Measurements from ENCODE around the gene MYH11.
"Not testable (repeated sequence)": the region's sequence is repeated elsewhere in the genome, so short reads cannot be mapped to it uniquely, and the experiment has no call there.

Gene MYH11

GRCh38 chr16:15682105-15682570, 174.7 kb downstream of the MYH11 start:
- Histone ChIP-seq H3K4me1 (ENCODE audit: control insufficient read depth, insufficient read depth, low read length) (peaks cover 3% of the 10 kb centered on the region), H3K27me3 (replicated peaks; ENCODE audit: control insufficient read depth, insufficient read depth, low read length) (no peaks in the 10 kb centered on the region), H3K4me3 (ENCODE audit: low read length) (peak overlapping the region; percentile 55), H3K9me3 (ENCODE audit: control insufficient read depth, low read length) (no peaks in the 10 kb centered on the region), H3K36me3 (ENCODE audit: control insufficient read depth, insufficient read depth, low read length, severe bottlenecking) (peaks cover 13% of the 10 kb centered on the region), H3K9ac (ENCODE audit: low read length) (no peak overlapping the region)
- peak; percentile 48 for DNase-seq (ENCODE audit: low read depth)

GRCh38 chr16:15677447-15677846, 179.4 kb downstream of the MYH11 start:
- no peak overlapping the region for H3K4me3 ChIP-seq (ENCODE audit: low read length)
- no peak overlapping the region for H3K9ac ChIP-seq (ENCODE audit: low read length)
- H3K4me1 ChIP-seq (ENCODE audit: control insufficient read depth, insufficient read depth, low read length): peaks cover 11% of the 10 kb centered on the region
- no peaks in the 10 kb centered on the region for H3K27me3 ChIP-seq (replicated peaks; ENCODE audit: control insufficient read depth, insufficient read depth, low read length)
- peaks cover 11% of the 10 kb centered on the region for H3K36me3 ChIP-seq (ENCODE audit: control insufficient read depth, insufficient read depth, low read length, severe bottlenecking)
- H3K9me3 ChIP-seq (ENCODE audit: control insufficient read depth, low read length): no peaks in the 10 kb centered on the region
- no peak for DNase-seq (ENCODE audit: low read depth)

- H3K9ac ChIP-seq (ENCODE audit: low read length): no peak overlapping the region
- H3K4me1 ChIP-seq (ENCODE audit: control insufficient read depth, insufficient read depth, low read length): peaks cover 11% of the 10 kb centered on the region
- H3K27me3 ChIP-seq (replicated peaks; ENCODE audit: control insufficient read depth, insufficient read depth, low read length): no peaks in the 10 kb centered on the region
- H3K4me3 ChIP-seq (ENCODE audit: low read length): no peak overlapping the region
- H3K36me3 ChIP-seq (ENCODE audit: control insufficient read depth, insufficient read depth, low read length, severe bottlenecking): peaks cover 11% of the 10 kb centered on the region
- DNase-seq (ENCODE audit: low read depth): no peak
- no peaks in the 10 kb centered on the region for H3K9me3 ChIP-seq (ENCODE audit: control insufficient read depth, low read length)
These were observed 180.3 kb downstream of the MYH11 start for GRCh38 chr16:15676506-15676905.

- no peaks in the 10 kb centered on the region for H3K27me3 ChIP-seq (replicated peaks; ENCODE audit: control insufficient read depth, insufficient read depth, low read length)
- H3K4me1 ChIP-seq (ENCODE audit: control insufficient read depth, insufficient read depth, low read length): peaks cover 11% of the 10 kb centered on the region
- H3K9ac ChIP-seq (ENCODE audit: low read length): no peak overlapping the region
- no peak for DNase-seq (ENCODE audit: low read depth)
- no peak overlapping the region for H3K4me3 ChIP-seq (ENCODE audit: low read length)
- no peaks in the 10 kb centered on the region for H3K9me3 ChIP-seq (ENCODE audit: control insufficient read depth, low read length)
- peaks cover 6% of the 10 kb centered on the region for H3K36me3 ChIP-seq (ENCODE audit: control insufficient read depth, insufficient read depth, low read length, severe bottlenecking)
These were observed 182.3 kb downstream of the MYH11 start for GRCh38 chr16:15674571-15674970.

GRCh38 chr16:15672514-15673167, 184.2 kb downstream of the MYH11 start:
- H3K9me3 ChIP-seq (ENCODE audit: control insufficient read depth, low read length): no peaks in the 10 kb centered on the region
- H3K36me3 ChIP-seq (ENCODE audit: control insufficient read depth, insufficient read depth, low read length, severe bottlenecking): peaks cover 5% of the 10 kb centered on the region
- peaks cover 11% of the 10 kb centered on the region for H3K4me1 ChIP-seq (ENCODE audit: control insufficient read depth, insufficient read depth, low read length)
- H3K27me3 ChIP-seq (replicated peaks; ENCODE audit: control insufficient read depth, insufficient read depth, low read length): no peaks in the 10 kb centered on the region
- H3K9ac ChIP-seq (ENCODE audit: low read length): peak overlapping the region; percentile 57
- peak; percentile 96 for DNase-seq (ENCODE audit: low read depth)
- peak overlapping the region; percentile 66 for H3K4me3 ChIP-seq (ENCODE audit: low read length)

- Histone ChIP-seq H3K9ac (ENCODE audit: low read length) (peak overlapping the region; percentile 50), H3K4me1 (ENCODE audit: control insufficient read depth, insufficient read depth, low read length) (peaks cover 11% of the 10 kb centered on the region)
- H3K9me3 ChIP-seq (ENCODE audit: control insufficient read depth, low read length); H3K27me3 ChIP-seq (replicated peaks; ENCODE audit: control insufficient read depth, insufficient read depth, low read length); H3K36me3 ChIP-seq (ENCODE audit: control insufficient read depth, insufficient read depth, low read length, severe bottlenecking); H3K4me3 ChIP-seq (ENCODE audit: low read length); DNase-seq (ENCODE audit: low read depth): not testable (repeated sequence)
These were observed 184.7 kb downstream of the MYH11 start for GRCh38 chr16:15672127-15672513.

GRCh38 chr16:15671530-15672117, 185.2 kb downstream of the MYH11 start:
- no peaks in the 10 kb centered on the region for H3K9me3 ChIP-seq (ENCODE audit: control insufficient read depth, low read length)
- H3K36me3 ChIP-seq (ENCODE audit: control insufficient read depth, insufficient read depth, low read length, severe bottlenecking): peaks cover 8% of the 10 kb centered on the region
- no peak overlapping the region for H3K4me3 ChIP-seq (ENCODE audit: low read length)
- no peaks in the 10 kb centered on the region for H3K27me3 ChIP-seq (replicated peaks; ENCODE audit: control insufficient read depth, insufficient read depth, low read length)
- no peak overlapping the region for H3K9ac ChIP-seq (ENCODE audit: low read length)
- H3K4me1 ChIP-seq (ENCODE audit: control insufficient read depth, insufficient read depth, low read length): peaks cover 11% of the 10 kb centered on the region
- DNase-seq (ENCODE audit: low read depth): no peak

- Histone ChIP-seq H3K4me3 (ENCODE audit: low read length) (no peak overlapping the region), H3K9ac (ENCODE audit: low read length) (no peak overlapping the region), H3K4me1 (ENCODE audit: control insufficient read depth, insufficient read depth, low read length) (peaks cover under 1% of the 10 kb centered on the region), H3K36me3 (ENCODE audit: control insufficient read depth, insufficient read depth, low read length, severe bottlenecking) (peaks cover 23% of the 10 kb centered on the region), H3K9me3 (ENCODE audit: control insufficient read depth, low read length) (no peaks in the 10 kb centered on the region), H3K27me3 (replicated peaks; ENCODE audit: control insufficient read depth, insufficient read depth, low read length) (no peaks in the 10 kb centered on the region)
- DNase-seq (ENCODE audit: low read depth): no peak
These were observed 189.6 kb downstream of the MYH11 start for GRCh38 chr16:15667091-15667742.

GRCh38 chr16:15665107-15665506, 191.7 kb downstream of the MYH11 start:
- H3K36me3 ChIP-seq (ENCODE audit: control insufficient read depth, insufficient read depth, low read length, severe bottlenecking): peaks cover 23% of the 10 kb centered on the region
- no peak for DNase-seq (ENCODE audit: low read depth)
- H3K4me3 ChIP-seq (ENCODE audit: low read length): no peak overlapping the region
- no peaks in the 10 kb centered on the region for H3K9me3 ChIP-seq (ENCODE audit: control insufficient read depth, low read length)
- no peak overlapping the region for H3K9ac ChIP-seq (ENCODE audit: low read length)
- peaks cover 8% of the 10 kb centered on the region for H3K4me1 ChIP-seq (ENCODE audit: control insufficient read depth, insufficient read depth, low read length)
- no peaks in the 10 kb centered on the region for H3K27me3 ChIP-seq (replicated peaks; ENCODE audit: control insufficient read depth, insufficient read depth, low read length)

GRCh38 chr16:15660203-15660601, 196.6 kb downstream of the MYH11 start:
- H3K9me3 ChIP-seq (ENCODE audit: control insufficient read depth, low read length): no peaks in the 10 kb centered on the region
- H3K27me3 ChIP-seq (replicated peaks; ENCODE audit: control insufficient read depth, insufficient read depth, low read length): no peaks in the 10 kb centered on the region
- no peak for DNase-seq (ENCODE audit: low read depth)
- H3K4me1 ChIP-seq (ENCODE audit: control insufficient read depth, insufficient read depth, low read length): peaks cover 9% of the 10 kb centered on the region
- peak overlapping the region; percentile 53 for H3K4me3 ChIP-seq (ENCODE audit: low read length)
- peak overlapping the region; percentile 13 for H3K9ac ChIP-seq (ENCODE audit: low read length)
- H3K36me3 ChIP-seq (ENCODE audit: control insufficient read depth, insufficient read depth, low read length, severe bottlenecking): peaks cover 5% of the 10 kb centered on the region

GRCh38 chr16:15658556-15658955, 198.3 kb downstream of the MYH11 start:
- no peaks in the 10 kb centered on the region for H3K36me3 ChIP-seq (ENCODE audit: control insufficient read depth, insufficient read depth, low read length, severe bottlenecking)
- DNase-seq (ENCODE audit: low read depth): no peak
- H3K27me3 ChIP-seq (replicated peaks; ENCODE audit: control insufficient read depth, insufficient read depth, low read length): no peaks in the 10 kb centered on the region
- H3K9me3 ChIP-seq (ENCODE audit: control insufficient read depth, low read length): no peaks in the 10 kb centered on the region
- no peak overlapping the region for H3K4me3 ChIP-seq (ENCODE audit: low read length)
- no peak overlapping the region for H3K9ac ChIP-seq (ENCODE audit: low read length)
- peaks cover 9% of the 10 kb centered on the region for H3K4me1 ChIP-seq (ENCODE audit: control insufficient read depth, insufficient read depth, low read length)

Data from adipocyte (in vitro differentiated cells).